Inflammatory macrophage treated with lipopolysaccharide for 1 hour (primary cell): ENCODE measurements around the gene EIF5A.

ENCODE experiments used
- DNase-seq, 2 donors: peaks; one replicate each; pipeline ENCODE4 v3.0.0-alpha.2; 2020 to 2022

The EIF5A gene

GRCh38 chr17:7313890-7314718 lies 6.7 kb downstream of the EIF5A start:
- DNase-seq: no peak

- peak; percentile 79 to 83 for DNase-seq
These were observed 7.5 kb downstream of the EIF5A start, which contains the start of gene GPS2 for GRCh38 chr17:7314719-7315569. Gene GPS2 (minus strand): TSS chr17:7315360. CDS start chr17:7315052, 308 bp downstream.

- no peak for DNase-seq
These were observed 8.3 kb downstream of the EIF5A start for GRCh38 chr17:7315570-7316235.

GRCh38 chr17:7317161-7317803 lies 9.9 kb downstream of the EIF5A start:
- no peak for DNase-seq

- no peak for DNase-seq
These were observed 10.9 kb downstream of the EIF5A start for GRCh38 chr17:7318121-7318860.

GRCh38 chr17:7321466-7321865 lies 14.0 kb downstream of the EIF5A start:
- no peak for DNase-seq

- DNase-seq: no peak
These were observed 15.2 kb downstream of the EIF5A start for GRCh38 chr17:7322520-7323194.

- DNase-seq: peak in 1 of 2 donors; percentile 71
These were observed 16.5 kb downstream of the EIF5A start for GRCh38 chr17:7323731-7324437.

- DNase-seq: no peak
These were observed 17.0 kb downstream of the EIF5A start for GRCh38 chr17:7324438-7324779.

- DNase-seq: no peak
These were observed 17.7 kb downstream of the EIF5A start for GRCh38 chr17:7325031-7325528.

GRCh38 chr17:7326186-7326585 lies 18.8 kb downstream of the EIF5A start:
- DNase-seq: no peak

GRCh38 chr17:7327056-7327455 lies 19.6 kb downstream of the EIF5A start:
- DNase-seq: no peak

GRCh38 chr17:7327501-7327900 lies 20.1 kb downstream of the EIF5A start:
- no peak for DNase-seq

GRCh38 chr17:7328009-7328408 lies 20.6 kb downstream of the EIF5A start:
- no peak for DNase-seq

- peak in 1 of 2 donors; percentile 9 for DNase-seq
These were observed 21.5 kb downstream of the EIF5A start, which contains the start of gene NEURL4 for GRCh38 chr17:7328840-7329373. Gene NEURL4 (minus strand): TSS chr17:7329335. CDS start chr17:7329312, 23 bp downstream.

GRCh38 chr17:7329374-7329996 lies 22.1 kb downstream of the EIF5A start:
- peak; percentile 97 to 100 for DNase-seq

- peak; percentile 74 to 78 for DNase-seq
These were observed 22.7 kb downstream of the EIF5A start for GRCh38 chr17:7329997-7330637.

GRCh38 chr17:7330638-7331015 lies 23.2 kb downstream of the EIF5A start:
- no peak for DNase-seq

- DNase-seq: no peak
These were observed 24.7 kb downstream of the EIF5A start for GRCh38 chr17:7332111-7332510.
